Esophagus squamous epithelium (tissue), 4 donors: ENCODE results near the gene SNCB.

Experiments
- CTCF ChIP-seq, 6 experiments: fragments of 450-650 bp in 4 of 6; fragments of 200-600 bp in 2 of 6; sonication (generic) in 2 of 6; IDR thresholded peaks; one replicate each; pipeline ENCODE4 v1.5.1; 2016 to 2019; ENCODE audit warnings: antibody characterized with exemption in 6 of 6, mild to moderate bottlenecking in 4 of 6, moderate library complexity in 4 of 6
- POLR2A ChIP-seq, 4 donors: fragments of 450-650 bp; IDR thresholded peaks; one replicate each; pipeline ENCODE4 v1.6.1; 2017; ENCODE audit warnings: antibody characterized with exemption in 4 of 4, mild to moderate bottlenecking in 4 of 4, moderate library complexity in 3 of 4

GRCh38 chr5:176659512-176659839, 29.1 kb upstream of the SNCB start:
- no peak for TF ChIP-seq CTCF (IDR thresholded peaks at IDR 0.05)
- no peak for TF ChIP-seq POLR2A (IDR thresholded peaks at IDR 0.05)
